ENCODE results near the gene M1AP.
"Not testable (repeated sequence)": the region's sequence is repeated elsewhere in the genome, so short reads cannot be mapped to it uniquely, and the experiment has no call there.

M1AP gene

DNA sequence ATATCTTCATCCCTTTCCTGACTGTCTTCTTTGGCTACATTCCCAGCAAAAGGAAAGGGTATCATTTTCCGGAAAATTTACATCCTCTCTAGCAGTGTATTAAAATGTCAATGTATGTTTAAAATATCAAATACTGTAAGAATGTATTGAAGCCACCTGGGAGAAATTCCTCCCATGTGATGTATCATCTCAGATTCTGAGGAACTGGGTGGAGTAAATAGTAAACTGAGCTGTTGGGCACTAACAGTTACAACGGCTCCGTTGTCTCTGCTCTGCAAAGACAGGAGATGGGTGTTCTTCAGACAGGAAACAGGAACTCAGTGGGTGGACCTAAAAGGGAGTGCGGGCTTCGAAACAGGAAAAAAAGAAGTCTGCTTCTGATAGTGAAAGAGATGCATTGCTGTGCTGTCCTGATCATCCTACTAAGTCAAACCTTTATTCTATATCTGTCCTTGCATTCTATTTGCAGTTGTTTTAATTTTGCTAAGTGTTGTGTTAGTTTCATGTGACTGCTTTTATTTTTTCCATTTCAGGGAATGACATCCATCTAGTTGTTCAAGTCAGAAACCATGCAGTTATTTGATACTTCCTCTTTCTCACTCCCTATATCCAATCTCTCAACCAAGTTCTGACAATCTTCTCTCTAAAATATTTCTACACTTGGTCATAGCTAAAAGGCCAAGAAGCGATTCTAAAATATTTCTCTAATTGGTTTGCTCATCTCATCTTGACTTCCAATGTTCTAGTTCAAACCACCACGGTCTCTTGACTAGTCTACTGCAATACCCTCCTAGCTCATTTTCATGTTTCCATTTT lies 74.2 kb downstream of the M1AP start:
- H3K27me3 Mint-ChIP-seq: no peaks in the 10 kb centered on the region
- DNase-seq: no peak
- peak overlapping the region; percentile 78 for H3K27ac Mint-ChIP-seq

DNA sequence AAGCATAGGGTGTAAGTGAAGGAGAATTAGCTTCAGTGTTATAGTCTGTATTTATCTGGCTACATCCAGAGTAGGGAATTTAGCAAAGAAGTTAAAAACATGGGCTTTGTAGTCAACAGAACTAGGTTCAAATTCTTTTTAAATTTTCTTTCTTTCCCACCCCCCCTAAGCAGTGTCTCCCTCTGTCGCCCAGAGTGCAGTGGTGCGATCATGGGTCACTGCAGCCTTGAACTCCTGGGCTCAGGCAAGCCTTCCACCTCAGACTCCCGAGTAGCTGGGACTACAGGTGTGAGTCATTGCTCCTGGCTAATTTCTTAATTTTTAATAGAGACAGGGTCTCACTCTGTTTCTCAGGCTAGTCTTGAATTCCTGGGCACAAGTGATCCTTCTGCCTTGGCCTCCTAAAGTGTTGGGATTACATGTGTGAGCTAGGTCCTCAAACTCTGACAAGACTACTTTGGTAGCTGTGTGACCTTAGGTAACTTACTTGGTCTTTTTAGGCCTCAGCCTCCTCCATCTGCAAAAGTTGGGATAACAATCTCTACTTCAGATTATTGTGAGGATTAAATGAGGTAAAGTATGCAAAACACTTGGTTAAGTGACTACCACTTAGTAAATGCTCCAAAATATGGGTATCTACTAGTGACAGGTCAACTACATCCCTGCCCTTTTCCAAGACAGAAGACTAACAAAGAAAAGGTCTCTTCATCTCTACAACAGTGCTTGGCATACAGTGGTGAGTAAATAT lies 75.8 kb downstream of the M1AP start:
- DNase-seq: no peak
- Mint-ChIP-seq H3K9me3 (no peaks in the 10 kb centered on the region), H3K4me1 (ENCODE audit: low read depth) (peaks cover 41% of the 10 kb centered on the region), H3K27ac (no peak overlapping the region), H3K4me3 (no peak overlapping the region), H3K36me3 (ENCODE audit: low read depth) (no peaks in the 10 kb centered on the region), H3K27me3 (no peaks in the 10 kb centered on the region)

More for the DNA sequence above, 74.2 kb downstream of the M1AP start:
- Mint-ChIP-seq H3K4me3 (peak overlapping the region; percentile 42), H3K4me1 (ENCODE audit: low read depth) (peaks cover 33% of the 10 kb centered on the region), H3K36me3 (ENCODE audit: low read depth) (no peaks in the 10 kb centered on the region), H3K9me3 (no peaks in the 10 kb centered on the region)

DNA sequence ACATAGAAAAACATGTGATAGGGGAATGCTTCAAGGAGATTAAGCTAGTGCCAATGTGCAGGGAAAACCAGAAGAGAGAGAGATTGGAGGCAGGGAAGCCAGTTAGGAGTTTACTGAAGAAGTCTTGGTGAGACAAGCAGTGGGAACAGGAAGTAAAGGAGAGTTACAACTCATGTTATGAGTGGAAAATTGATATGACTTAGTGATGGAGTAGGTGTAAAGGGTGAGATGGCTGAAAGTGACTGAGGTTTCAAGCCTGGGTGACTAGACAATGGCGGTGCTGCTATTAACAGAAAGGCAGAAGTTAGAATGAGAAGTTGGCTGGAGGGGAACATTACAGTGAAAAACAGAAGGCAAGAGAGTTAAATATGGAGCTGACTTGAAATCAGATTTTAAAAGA lies 77.1 kb downstream of the M1AP start:
- H3K4me1 Mint-ChIP-seq (ENCODE audit: low read depth): peaks cover 46% of the 10 kb centered on the region
- H3K4me3 Mint-ChIP-seq: no peak overlapping the region
- H3K27ac Mint-ChIP-seq: no peak overlapping the region
- no peaks in the 10 kb centered on the region for H3K36me3 Mint-ChIP-seq (ENCODE audit: low read depth)
- DNase-seq: no peak
- no peaks in the 10 kb centered on the region for H3K27me3 Mint-ChIP-seq
- no peaks in the 10 kb centered on the region for H3K9me3 Mint-ChIP-seq

DNA sequence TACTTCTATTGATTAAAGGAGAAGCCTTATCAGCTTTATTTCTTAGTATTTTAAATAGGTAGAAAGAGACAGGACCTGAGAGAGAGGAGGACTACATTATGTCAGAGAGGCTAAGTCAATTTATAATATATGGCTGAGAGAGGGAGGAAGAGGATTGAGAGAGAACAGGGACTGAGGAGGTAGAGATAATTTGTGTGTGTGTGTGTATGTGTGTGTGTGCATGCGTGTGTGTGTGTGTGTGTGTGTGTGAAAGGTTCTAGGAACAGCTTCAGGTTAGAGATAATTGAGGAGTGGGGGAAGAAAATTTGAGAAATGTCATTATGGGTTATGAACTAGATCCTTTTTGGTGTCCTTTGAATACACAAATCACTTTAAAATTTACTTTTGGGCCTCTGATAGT lies 78.4 kb downstream of the M1AP start:
- Mint-ChIP-seq H3K4me1 (ENCODE audit: low read depth) (peaks cover 49% of the 10 kb centered on the region), H3K27me3 (no peaks in the 10 kb centered on the region)

DNA sequence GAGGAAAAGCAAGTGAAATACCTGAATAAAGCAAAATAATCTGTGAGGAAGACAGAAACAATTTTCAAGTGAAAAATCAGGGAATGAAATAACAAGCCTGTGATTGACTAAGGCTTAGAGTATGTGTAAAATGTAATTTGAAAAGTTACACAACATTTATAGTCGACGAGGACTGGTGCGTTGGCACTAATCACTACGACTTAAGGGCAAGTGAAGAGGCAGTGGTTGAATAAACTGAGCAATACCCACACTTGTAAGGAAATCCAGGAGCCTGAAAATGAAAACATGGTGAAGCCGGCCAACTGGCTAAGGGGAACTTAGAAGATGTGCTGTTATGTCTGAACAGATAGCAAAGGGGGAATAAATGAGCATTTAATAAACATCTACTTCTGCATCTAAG lies 80.2 kb downstream of the M1AP start:
- no peak overlapping the region for H3K4me3 Mint-ChIP-seq
- H3K4me1 Mint-ChIP-seq (ENCODE audit: low read depth): peaks cover 41% of the 10 kb centered on the region
- H3K36me3 Mint-ChIP-seq (ENCODE audit: low read depth): no peaks in the 10 kb centered on the region
- no peak for DNase-seq
- H3K9me3 Mint-ChIP-seq: no peaks in the 10 kb centered on the region
- no peak overlapping the region for H3K27ac Mint-ChIP-seq
- H3K27me3 Mint-ChIP-seq: peaks cover 11% of the 10 kb centered on the region

More for the DNA sequence above, 78.4 kb downstream of the M1AP start:
- no peaks in the 10 kb centered on the region for H3K36me3 Mint-ChIP-seq (ENCODE audit: low read depth)
- H3K9me3 Mint-ChIP-seq: no peaks in the 10 kb centered on the region
- H3K27ac Mint-ChIP-seq: no peak overlapping the region
- no peak overlapping the region for H3K4me3 Mint-ChIP-seq
- no peak for DNase-seq

DNA sequence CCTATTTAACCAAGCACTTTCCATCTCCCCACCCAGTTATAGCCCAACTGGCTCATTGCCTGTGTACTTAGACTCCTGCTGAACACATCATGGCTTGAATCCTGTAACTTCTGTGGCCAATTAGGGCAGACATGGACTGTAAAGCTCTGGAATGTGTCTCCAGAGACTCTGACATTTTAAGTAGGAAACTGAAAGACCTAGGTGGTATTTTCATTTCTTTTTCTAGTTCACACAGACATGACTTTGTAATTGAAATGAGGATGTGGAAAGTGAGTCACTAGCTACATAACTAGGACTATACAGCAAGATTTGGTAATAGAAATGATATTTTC lies 81.4 kb downstream of the M1AP start:
- Mint-ChIP-seq H3K4me1 (ENCODE audit: low read depth) (peaks cover 39% of the 10 kb centered on the region), H3K27ac (peak overlapping the region; percentile 77), H3K4me3 (peak overlapping the region; percentile 32), H3K36me3 (ENCODE audit: low read depth) (no peaks in the 10 kb centered on the region), H3K9me3 (no peaks in the 10 kb centered on the region), H3K27me3 (peaks cover 13% of the 10 kb centered on the region)
- no peak for DNase-seq

DNA sequence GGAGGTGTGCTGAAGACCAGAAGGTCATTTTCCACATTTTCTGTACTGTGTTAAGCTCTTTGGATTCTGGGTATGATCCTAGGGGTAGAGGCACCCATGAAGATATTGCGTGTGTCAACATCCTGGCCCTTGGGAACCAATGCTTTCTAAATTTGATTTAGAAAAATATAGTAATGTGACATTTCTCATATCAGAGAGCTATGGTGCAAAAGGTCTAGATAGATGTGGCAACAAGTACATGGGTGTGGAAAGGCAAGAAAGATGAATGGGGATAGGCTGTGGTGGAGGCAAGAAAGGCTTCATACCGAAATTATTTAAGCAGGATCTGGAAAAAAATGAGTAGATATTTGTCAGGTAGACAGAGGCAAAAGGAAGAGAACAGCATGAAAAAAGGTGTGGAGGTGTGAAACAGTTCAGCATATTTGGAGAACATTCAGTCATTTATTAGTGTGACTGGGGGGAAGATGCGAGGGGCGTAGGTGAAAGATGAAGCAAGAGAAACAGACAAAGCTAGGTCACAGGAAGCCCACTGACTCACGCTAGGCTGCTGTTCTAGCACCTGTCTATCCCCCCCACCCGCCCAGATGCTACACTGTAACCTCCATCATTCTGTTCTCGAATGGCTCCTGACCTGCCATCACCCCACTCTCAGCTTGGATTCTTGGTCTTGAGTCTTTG lies 81.9 kb downstream of the M1AP start:
- peaks cover 14% of the 10 kb centered on the region for H3K27me3 Mint-ChIP-seq
- DNase-seq: peak; percentile 39
- no peaks in the 10 kb centered on the region for H3K36me3 Mint-ChIP-seq (ENCODE audit: low read depth)
- H3K4me1 Mint-ChIP-seq (ENCODE audit: low read depth): peaks cover 39% of the 10 kb centered on the region
- peak overlapping the region; percentile 77 for H3K27ac Mint-ChIP-seq
- no peaks in the 10 kb centered on the region for H3K9me3 Mint-ChIP-seq
- H3K4me3 Mint-ChIP-seq: peak overlapping the region; percentile 32

DNA sequence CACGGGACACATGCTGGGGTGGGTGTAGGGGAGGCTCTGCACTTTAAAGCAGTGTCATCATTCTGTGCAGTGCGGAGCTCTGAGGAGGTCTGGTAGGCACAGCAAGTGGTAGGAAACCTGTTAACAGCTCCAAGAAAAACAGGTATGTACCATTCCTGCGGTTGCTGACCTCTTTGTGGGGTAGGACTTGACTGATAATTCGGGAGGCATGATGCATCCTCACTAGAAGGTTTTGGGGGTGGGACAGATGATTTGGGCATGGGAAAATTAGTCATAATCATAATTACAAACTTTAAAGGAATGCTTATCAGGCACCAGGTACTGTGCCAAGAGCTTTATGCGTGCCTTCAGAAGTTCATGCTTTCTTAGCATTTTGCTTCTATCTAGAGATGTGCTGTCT lies 83.9 kb downstream of the M1AP start:
- Mint-ChIP-seq H3K36me3 (ENCODE audit: low read depth) (no peaks in the 10 kb centered on the region), H3K27me3 (peaks cover 24% of the 10 kb centered on the region)

DNA sequence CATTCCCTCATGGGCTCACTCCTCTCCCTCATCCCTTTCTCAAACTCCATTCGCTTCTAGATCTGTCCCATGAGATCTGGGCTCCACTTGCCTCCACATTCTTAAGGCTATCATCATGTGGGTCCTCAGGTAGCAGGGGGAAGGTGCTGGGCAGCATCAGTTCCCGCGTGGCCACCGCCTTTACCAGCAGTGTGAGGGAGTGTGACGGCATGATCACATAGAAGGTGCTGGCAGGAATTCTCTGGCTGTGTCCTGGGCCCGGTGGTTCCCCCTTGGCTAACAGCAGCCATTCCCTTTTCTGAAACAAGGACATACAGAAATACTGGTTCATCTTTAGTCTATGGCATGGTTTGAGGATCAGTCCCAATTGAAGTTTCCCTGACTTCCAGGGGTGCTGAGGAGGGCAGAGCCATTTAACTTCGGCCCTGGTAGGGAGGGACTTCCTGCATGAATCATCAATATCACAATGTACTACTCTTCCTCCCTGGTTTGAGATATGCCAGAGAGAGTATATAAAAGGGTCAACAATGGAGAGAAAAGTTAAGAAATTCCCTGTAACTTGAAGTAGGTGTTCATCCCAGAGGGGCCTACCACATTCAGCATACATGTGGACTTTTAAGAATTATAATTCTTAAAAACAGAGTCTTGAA lies 85.9 kb downstream of the M1AP start:
- no peak for DNase-seq
- peaks cover 3% of the 10 kb centered on the region for H3K36me3 Mint-ChIP-seq (ENCODE audit: low read depth)
- H3K4me3 Mint-ChIP-seq: no peak overlapping the region
- H3K27me3 Mint-ChIP-seq: peaks cover 24% of the 10 kb centered on the region
- H3K4me1 Mint-ChIP-seq (ENCODE audit: low read depth): peaks cover 25% of the 10 kb centered on the region
- H3K27ac Mint-ChIP-seq: no peak overlapping the region
- H3K9me3 Mint-ChIP-seq: no peaks in the 10 kb centered on the region

More for the DNA sequence above, 83.9 kb downstream of the M1AP start:
- no peak for DNase-seq
- Mint-ChIP-seq H3K4me3 (no peak overlapping the region), H3K9me3 (no peaks in the 10 kb centered on the region), H3K4me1 (ENCODE audit: low read depth) (peaks cover 39% of the 10 kb centered on the region), H3K27ac (no peak overlapping the region)

DNA sequence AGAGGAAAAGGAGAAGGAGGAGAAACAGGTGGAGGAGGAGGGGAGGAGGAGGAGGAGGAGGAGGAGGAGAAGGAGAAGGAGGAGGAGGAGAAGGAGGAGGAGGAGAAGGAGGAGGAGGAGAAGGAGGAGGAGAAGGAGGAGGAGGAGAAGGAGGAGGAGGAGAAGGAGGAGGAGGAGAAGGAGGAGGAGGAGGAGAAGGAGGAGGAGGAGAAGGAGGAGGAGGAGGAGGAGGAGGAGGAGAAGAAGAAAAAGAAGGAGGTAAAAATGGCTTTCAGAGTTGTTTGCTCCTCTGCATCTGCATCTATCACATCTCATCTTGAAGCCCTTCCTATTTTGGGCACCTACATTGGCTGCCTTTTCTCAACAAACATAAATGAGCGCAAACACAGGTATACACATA lies 87.1 kb downstream of the M1AP start:
- Mint-ChIP-seq H3K4me1 (ENCODE audit: low read depth) (peaks cover 16% of the 10 kb centered on the region), H3K36me3 (ENCODE audit: low read depth) (peaks cover 15% of the 10 kb centered on the region), H3K27me3 (peaks cover 24% of the 10 kb centered on the region)
- H3K27ac Mint-ChIP-seq, DNase-seq, H3K9me3 Mint-ChIP-seq, H3K4me3 Mint-ChIP-seq: not testable (repeated sequence)

DNA sequence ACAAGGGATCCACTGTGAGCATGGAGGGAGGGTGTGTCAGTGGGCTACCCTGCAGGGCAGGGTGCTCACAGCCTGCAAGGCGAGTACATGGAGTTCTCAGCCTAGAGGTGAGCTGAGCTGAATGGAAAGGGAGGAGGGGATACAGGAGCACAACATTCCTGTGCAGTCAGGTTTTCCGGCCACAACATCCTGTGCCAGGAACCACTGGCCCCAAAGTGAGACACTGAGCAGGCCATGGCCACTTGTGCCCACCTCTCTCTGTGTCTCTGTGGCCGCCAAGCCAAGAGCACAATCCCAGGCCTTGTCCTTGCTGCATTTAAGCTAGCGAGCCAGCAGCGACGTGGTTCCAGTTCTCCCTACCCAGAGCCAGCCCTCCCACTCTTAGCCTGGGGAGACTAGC lies 87.5 kb downstream of the M1AP start:
- Mint-ChIP-seq H3K27me3 (peaks cover 24% of the 10 kb centered on the region), H3K9me3 (no peaks in the 10 kb centered on the region), H3K27ac (no peak overlapping the region), H3K4me1 (ENCODE audit: low read depth) (peaks cover 15% of the 10 kb centered on the region), H3K4me3 (no peak overlapping the region), H3K36me3 (ENCODE audit: low read depth) (peaks cover 17% of the 10 kb centered on the region)
- DNase-seq: no peak

DNA sequence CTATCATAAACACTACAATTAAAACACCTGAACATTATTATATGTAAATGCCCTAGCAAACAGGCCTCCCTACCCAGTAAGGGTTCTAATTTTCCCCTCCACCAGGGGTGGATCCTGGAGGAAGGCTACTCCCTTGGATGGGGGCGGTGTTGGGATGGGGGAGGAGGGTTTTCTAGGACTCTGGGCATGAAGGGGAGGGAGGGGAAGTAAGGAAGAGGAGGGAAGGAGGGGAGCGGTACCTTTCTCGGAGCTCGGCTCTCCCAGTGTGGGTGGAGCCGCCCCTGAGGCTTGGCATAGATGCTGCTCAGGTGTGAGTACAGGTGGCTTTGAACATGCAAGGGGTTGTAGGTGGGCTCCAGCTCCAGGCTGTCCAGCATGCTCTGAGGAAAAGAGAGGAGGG lies 88.2 kb downstream of the M1AP start:
- Mint-ChIP-seq H3K36me3 (ENCODE audit: low read depth) (peaks cover 22% of the 10 kb centered on the region), H3K9me3 (no peaks in the 10 kb centered on the region), H3K27me3 (peaks cover 24% of the 10 kb centered on the region), H3K4me3 (no peak overlapping the region), H3K4me1 (ENCODE audit: low read depth) (peaks cover 19% of the 10 kb centered on the region), H3K27ac (no peak overlapping the region)
- no peak for DNase-seq

DNA sequence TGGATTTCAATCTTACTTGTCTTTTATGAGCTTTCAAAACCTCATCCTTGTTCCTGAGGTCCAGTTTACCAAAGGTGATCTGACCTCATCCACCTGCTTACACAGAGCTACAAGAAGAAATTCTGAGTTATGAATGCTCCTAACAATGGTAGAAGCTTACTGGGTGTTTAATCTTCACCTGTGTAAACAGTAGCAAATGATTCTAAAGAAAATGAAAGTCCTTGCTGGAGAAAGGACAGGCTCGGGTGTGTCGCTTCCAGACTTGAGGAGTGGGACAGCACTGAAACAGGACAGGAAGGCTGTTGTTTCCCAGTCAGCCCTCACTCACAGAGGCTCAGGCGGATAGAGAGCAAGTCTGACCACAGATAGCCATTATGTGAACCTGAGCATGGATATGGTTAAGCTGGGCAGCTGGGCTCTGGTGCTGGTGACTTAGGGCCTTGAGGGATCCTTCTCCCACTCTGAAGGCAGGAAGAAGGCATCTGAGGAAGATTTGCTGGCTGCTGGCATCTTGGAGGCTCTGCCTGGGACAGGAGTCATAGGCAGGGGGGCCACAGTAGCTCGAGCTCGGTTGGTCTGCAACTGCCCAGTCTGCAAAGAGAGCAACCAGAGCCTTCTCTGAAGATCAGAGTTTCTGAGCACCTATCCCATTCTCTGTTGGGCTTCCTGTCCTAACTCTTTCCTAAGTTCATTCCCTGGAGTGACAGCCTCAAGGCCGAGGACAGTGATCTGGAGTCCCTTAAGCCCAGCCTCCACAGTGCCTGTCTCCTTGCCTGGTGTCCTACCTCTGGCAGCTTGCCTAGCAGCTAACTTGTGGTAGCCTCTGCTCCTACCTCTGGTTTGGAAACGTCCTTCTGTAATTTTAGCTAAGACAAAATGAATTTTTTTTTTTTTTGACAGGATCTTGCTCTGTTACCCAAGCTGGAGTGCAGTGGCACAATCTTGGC lies 89.6 kb downstream of the M1AP start:
- no peak for DNase-seq
- H3K4me3 Mint-ChIP-seq: no peak overlapping the region
- H3K4me1 Mint-ChIP-seq (ENCODE audit: low read depth): peaks cover 15% of the 10 kb centered on the region
- H3K36me3 Mint-ChIP-seq (ENCODE audit: low read depth): peaks cover 26% of the 10 kb centered on the region
- H3K27me3 Mint-ChIP-seq: peaks cover 14% of the 10 kb centered on the region
- H3K27ac Mint-ChIP-seq: no peak overlapping the region
- H3K9me3 Mint-ChIP-seq: no peaks in the 10 kb centered on the region

Data from activated T-cell treated with anti-CD3 and anti-CD28 coated beads, Interleukin-2, amount 50 U/mL, for 24 hours (primary cell).